Measurements from ENCODE around the gene LYL1.

The LYL1 gene

GRCh38 chr19:13054626-13055212, 47.9 kb downstream of the LYL1 start:
- no peak for FAIRE-seq

GRCh38 chr19:13053761-13054625, 48.7 kb downstream of the LYL1 start:
- no peak for FAIRE-seq

GRCh38 chr19:13053238-13053637, 49.4 kb downstream of the LYL1 start:
- no peak for FAIRE-seq

GRCh38 chr19:13052447-13053175, 50.0 kb downstream of the LYL1 start:
- no peak for FAIRE-seq

GRCh38 chr19:13051557-13052165, 51.0 kb downstream of the LYL1 start:
- FAIRE-seq, result peak; percentile 92

GRCh38 chr19:13050274-13050673, 52.4 kb downstream of the LYL1 start:
- FAIRE-seq, result no peak
